Activated naive CD8-positive, alpha-beta T cell treated with anti-CD3 and anti-CD28 coated beads, Interleukin-2, amount 10 ng/mL, durations not matched to agents 7 days and 5 days (primary cell): Measurements from ENCODE around the gene C12orf57. TPM values are rescaled to one million over a fixed set of nuclear protein-coding genes. Genes with fewer than 3 reads are reported as not detected.

Source experiments
- ATAC-seq: fragments of 150-1000 bp; cut with Tn5 transposase; one replicate; pipeline ENCODE4 v1.10.0; 2021; ENCODE audit warnings: low read depth, moderate library complexity
- POLR2A ChIA-PET: fragments of 350-600 bp; sonication (Branson Sonifier 250); formaldehyde crosslinking; loops from one replicate; lab custom pipeline; 2021; ENCODE audit warnings: antibody characterized with exemption; lab: Charles Lee
- DNase-seq: peaks from one replicate; pipeline ENCODE4 v3.0.0; 2021
- H3K27ac Mint-ChIP-seq: one replicate; pipeline ENCODE4 v1.8.0; 2022; ENCODE audit warnings: mild to moderate bottlenecking, mixed read lengths
- H3K27me3 Mint-ChIP-seq: one replicate; pipeline ENCODE4 v1.8.0; 2022; ENCODE audit warnings: mild to moderate bottlenecking, moderate library complexity, mixed read lengths
- H3K36me3 Mint-ChIP-seq: one replicate; pipeline ENCODE4 v1.8.0; 2021; ENCODE audit warnings: mild to moderate bottlenecking, mixed read lengths
- H3K4me1 Mint-ChIP-seq: one replicate; pipeline ENCODE4 v1.8.0; 2021; ENCODE audit warnings: mixed read lengths
- H3K4me3 Mint-ChIP-seq: one replicate; pipeline ENCODE4 v1.8.0; 2022; ENCODE audit warnings: mild to moderate bottlenecking, moderate library complexity, mixed read lengths
- H3K9me3 Mint-ChIP-seq: one replicate; pipeline ENCODE4 v1.8.0; 2021; ENCODE audit warnings: mixed read lengths
- total RNA-seq, 2 experiments: library from RNA; stranded (reverse); gene quantifications; one replicate each; pipeline ENCODE4 v1.2.3, GENCODE V29; 2021

Gene C12orf57
- total RNA-seq, 2 experiments from 2014 or later = 210 to 217 TPM

DNA sequence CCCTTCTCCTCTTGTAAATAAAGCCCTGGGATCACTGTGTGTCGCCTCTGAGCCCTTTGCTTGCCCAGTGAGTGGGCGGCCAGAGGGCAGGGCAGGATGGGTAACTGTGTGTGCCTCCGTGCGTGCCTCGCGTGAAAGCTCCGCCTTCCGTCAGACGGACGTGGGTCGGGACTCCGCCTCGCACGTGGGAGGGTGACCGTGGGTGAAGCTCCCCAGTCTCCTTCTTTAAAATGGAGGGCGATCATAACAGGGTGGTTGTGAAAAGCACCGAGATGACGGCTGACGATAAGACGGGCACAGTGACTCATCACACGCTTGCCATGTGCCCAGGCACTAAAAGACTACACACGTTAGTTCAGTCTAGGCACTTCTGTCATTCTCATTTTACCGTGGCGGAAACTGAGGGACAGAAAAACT, 17.5 kb downstream of the C12orf57 start:
- Mint-ChIP-seq H3K4me3 (peak overlapping the region; percentile 89), H3K9me3 (no peaks in the 10 kb centered on the region), H3K36me3 (peaks cover 38% of the 10 kb centered on the region), H3K4me1 (peaks cover 59% of the 10 kb centered on the region), H3K27me3 (no peaks in the 10 kb centered on the region), H3K27ac (peak overlapping the region; percentile 96)
- DNase-seq (peak; percentile 72), ATAC-seq (peak; percentile 32)
- POLR2A ChIA-PET = interaction anchor here (0.7 to 13.5 kb wide), 8 partner anchors 17 to 237 kb away, joined by 3 to 1055 read pairs (median 6); partner anchors contain the start of genes C12orf57, COPS7A, LPCAT3 and PTPN6

DNA sequence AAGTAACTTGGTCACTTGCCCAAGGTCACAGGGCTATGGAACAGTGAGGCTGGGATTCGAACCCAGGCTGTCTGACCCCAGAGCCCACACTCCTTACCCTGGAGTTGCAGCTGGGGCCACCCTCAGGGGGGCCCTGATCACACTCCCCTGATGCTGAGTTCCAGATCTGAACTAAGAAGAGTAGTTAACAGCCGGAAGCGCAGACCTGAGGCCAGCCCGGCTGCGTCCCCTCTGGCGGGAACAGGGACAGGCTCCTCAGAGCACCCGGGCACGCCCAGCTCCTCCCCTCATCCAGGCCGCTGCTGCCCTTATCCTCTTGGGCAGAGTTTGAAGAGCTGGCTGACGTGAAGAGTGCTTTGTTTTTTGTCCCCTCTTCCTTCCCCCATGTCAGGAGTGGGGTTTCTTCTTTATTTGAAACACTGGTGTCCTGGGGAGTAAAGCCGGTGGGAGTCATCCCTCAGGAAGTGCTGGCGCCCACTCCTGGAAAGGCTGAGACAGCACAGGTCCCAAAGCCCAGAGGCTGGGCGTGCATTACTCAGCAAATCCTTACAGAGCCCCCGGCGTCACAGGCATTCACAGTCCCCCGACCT, 18.0 kb downstream of the C12orf57 start:
- no peaks in the 10 kb centered on the region for H3K9me3 Mint-ChIP-seq
- peaks cover 34% of the 10 kb centered on the region for H3K36me3 Mint-ChIP-seq
- H3K4me1 Mint-ChIP-seq = peaks cover 57% of the 10 kb centered on the region
- POLR2A ChIA-PET = interaction anchor here (0.7 to 13.5 kb wide), 8 partner anchors 18 to 238 kb away, joined by 3 to 1055 read pairs (median 6); partner anchors contain the start of genes C12orf57, COPS7A, LPCAT3 and PTPN6
- H3K27ac Mint-ChIP-seq = peak overlapping the region; percentile 96
- peak overlapping the region; percentile 89 for H3K4me3 Mint-ChIP-seq
- ATAC-seq (peak; percentile 10), DNase-seq (peak; percentile 62)
- H3K27me3 Mint-ChIP-seq = no peaks in the 10 kb centered on the region

DNA sequence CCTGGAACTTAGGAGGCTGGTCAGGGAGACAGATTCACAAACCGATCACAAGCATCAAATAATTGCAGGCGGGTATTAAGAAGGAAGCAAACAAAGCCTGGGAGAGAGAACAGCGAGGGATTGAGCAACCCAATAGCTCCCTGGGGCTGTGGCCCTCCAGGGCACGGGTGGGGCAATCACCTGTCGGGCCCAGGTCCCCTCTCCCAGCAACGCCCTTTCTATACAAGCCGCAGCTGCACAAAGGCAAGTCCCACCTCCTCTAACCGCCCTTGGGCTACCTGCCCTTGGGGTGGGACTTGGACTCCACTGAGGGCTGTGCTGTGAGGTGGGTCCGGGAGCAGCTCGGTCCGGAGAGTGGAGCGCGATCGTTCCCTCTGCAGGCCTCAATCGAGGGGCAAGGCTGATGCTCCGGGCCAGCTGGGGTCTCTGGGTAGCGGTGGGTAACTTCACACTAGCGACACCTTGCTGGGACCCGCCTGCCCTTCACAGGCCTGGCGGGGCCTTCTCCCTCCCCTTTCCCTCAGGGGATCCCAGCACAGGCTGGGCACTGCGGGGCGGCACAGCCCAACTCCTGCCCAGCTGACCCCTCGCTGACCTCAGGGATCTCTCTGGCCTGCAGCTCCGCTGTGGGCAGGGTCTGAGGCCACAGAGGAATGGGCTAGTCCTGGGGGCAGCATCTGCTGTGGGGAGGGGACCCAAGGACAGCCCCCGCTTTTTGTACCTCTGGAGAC, 18.6 kb downstream of the C12orf57 start:
- peak overlapping the region; percentile 89 for H3K4me3 Mint-ChIP-seq
- DNase-seq (peak; percentile 45), ATAC-seq (no peak)
- H3K4me1 Mint-ChIP-seq = peaks cover 51% of the 10 kb centered on the region
- no peaks in the 10 kb centered on the region for H3K9me3 Mint-ChIP-seq
- no peaks in the 10 kb centered on the region for H3K27me3 Mint-ChIP-seq
- POLR2A ChIA-PET = interaction anchor here (1.1 to 13.5 kb wide), 3 partner anchors 18 to 71 kb away, joined by 3 to 1055 read pairs (median 4); partner anchors contain the start of genes C12orf57, PTPN6 and RNU7-1
- peak overlapping the region; percentile 96 for H3K27ac Mint-ChIP-seq
- H3K36me3 Mint-ChIP-seq = peaks cover 32% of the 10 kb centered on the region

DNA sequence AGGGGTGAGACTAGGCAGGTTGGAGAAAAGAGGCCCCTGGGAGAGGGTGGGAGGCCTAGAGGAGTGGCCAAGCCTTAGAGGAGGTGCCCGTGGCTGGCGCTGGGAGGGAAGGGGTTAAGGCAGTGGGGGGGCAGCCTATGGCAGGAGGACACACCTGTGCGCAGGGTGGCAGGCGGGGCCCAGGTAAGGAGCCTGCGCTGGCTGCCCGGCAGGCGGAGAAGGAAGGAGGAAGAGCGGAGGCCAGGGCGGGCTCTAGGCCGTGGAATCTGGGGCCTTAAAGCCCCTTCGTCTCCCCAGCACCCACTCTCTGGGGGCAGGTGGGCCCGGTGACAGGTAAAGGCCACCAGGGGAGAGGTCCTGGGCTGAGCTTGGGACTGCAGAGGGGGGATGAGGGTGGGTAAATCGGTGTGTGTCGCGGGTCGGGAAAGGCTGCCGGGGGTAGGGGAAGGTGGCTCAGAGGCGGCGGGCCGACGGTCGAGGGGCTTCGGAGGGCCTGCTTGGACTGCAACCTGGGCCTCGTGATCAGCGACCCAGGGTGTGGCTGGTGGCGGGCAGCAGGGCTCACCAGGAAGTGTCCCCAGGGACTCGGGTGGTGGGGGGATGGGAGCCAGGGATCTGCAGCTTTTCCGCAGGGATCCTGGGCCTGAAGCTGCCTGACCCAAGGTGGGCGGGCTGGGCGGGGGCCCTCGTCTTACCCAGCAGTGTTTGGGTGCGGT, 19.4 kb downstream of the C12orf57 start:
- Mint-ChIP-seq H3K36me3 (peaks cover 27% of the 10 kb centered on the region), H3K4me1 (peaks cover 50% of the 10 kb centered on the region), H3K9me3 (no peaks in the 10 kb centered on the region), H3K4me3 (no peak overlapping the region), H3K27ac (peak overlapping the region; percentile 96), H3K27me3 (no peaks in the 10 kb centered on the region)
- POLR2A ChIA-PET = interaction anchor here (0.6 to 13.5 kb wide), 5 partner anchors 19 to 87 kb away, joined by 3 to 1055 read pairs (median 3); partner anchors contain the start of genes C12orf57, LPCAT3, PTPN6 and RNU7-1
- DNase-seq (peak; percentile 36), ATAC-seq (no peak)

DNA sequence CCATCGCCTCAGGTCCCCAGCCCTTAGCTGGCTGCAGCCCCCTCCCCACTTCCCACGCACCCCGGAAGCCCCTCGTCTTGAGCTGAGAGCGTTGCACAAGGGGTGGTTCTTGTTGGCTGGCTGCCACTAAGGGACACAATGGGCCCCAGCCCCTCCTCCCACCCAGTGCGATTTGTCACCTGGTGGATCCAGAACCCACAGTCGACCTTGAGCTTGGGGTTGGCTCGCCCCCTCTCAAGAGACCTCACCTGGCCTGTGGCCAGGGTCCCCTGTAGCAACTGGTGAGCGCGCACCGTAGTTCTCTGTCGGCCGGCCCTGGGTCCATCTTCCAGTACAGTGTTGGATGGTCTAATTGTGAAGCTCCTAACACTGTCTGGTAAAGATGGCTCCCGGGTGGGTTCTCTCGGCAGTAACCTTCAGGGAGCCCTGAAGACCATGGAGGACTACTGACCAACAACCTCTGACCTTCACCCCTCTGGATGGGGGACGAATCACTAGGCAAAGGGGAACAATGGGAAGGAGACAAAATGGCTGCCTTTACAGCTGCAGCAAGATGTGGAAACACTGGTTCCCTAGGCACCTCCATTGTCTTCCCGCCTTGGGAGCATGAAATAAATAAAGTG, 20.1 kb downstream of the C12orf57 start:
- H3K9me3 Mint-ChIP-seq = no peaks in the 10 kb centered on the region
- ATAC-seq = no peak
- H3K36me3 Mint-ChIP-seq = peaks cover 22% of the 10 kb centered on the region
- no peaks in the 10 kb centered on the region for H3K27me3 Mint-ChIP-seq
- H3K27ac Mint-ChIP-seq = peak overlapping the region; percentile 45
- peaks cover 47% of the 10 kb centered on the region for H3K4me1 Mint-ChIP-seq
- peak; percentile 32 for DNase-seq
- POLR2A ChIA-PET = interaction anchor here (0.6 to 13.5 kb wide), 5 partner anchors 20 to 88 kb away, joined by 3 to 1055 read pairs (median 3); partner anchors contain the start of genes C12orf57, LPCAT3, PTPN6 and RNU7-1
- no peak overlapping the region for H3K4me3 Mint-ChIP-seq

DNA sequence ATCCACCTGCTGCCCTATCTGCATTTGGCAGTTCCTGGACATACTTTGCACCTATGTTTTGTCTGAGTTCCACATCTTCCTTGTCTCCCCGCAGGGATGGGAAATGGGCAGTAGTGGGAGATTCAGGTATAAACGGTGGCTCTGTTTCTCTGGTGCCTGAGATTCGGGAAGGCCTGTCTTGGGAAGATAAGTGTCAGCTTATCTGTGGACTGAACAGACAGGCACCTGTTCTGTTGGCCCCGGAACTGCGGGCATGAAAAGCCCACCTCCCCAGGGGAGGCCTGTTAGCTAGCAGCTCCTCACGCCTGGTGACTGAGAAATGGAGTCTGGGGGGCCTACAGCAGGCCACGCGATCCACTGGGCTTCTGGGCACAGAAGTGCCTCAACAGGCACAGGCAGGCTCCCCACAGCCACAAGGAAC, 20.8 kb downstream of the C12orf57 start:
- peak; percentile 3 for ATAC-seq
- POLR2A ChIA-PET = interaction anchor here (1.0 to 13.5 kb wide), 5 partner anchors 20 to 143 kb away, joined by 3 to 1055 read pairs (median 6); partner anchors contain the start of genes C12orf57, LPCAT3, PTPN6 and RNU7-1
- peak; percentile 32 for DNase-seq
- H3K27ac Mint-ChIP-seq = peak overlapping the region; percentile 51
- no peaks in the 10 kb centered on the region for H3K27me3 Mint-ChIP-seq
- no peak overlapping the region for H3K4me3 Mint-ChIP-seq
- peaks cover 46% of the 10 kb centered on the region for H3K4me1 Mint-ChIP-seq
- no peaks in the 10 kb centered on the region for H3K9me3 Mint-ChIP-seq
- H3K36me3 Mint-ChIP-seq = peaks cover 21% of the 10 kb centered on the region

DNA sequence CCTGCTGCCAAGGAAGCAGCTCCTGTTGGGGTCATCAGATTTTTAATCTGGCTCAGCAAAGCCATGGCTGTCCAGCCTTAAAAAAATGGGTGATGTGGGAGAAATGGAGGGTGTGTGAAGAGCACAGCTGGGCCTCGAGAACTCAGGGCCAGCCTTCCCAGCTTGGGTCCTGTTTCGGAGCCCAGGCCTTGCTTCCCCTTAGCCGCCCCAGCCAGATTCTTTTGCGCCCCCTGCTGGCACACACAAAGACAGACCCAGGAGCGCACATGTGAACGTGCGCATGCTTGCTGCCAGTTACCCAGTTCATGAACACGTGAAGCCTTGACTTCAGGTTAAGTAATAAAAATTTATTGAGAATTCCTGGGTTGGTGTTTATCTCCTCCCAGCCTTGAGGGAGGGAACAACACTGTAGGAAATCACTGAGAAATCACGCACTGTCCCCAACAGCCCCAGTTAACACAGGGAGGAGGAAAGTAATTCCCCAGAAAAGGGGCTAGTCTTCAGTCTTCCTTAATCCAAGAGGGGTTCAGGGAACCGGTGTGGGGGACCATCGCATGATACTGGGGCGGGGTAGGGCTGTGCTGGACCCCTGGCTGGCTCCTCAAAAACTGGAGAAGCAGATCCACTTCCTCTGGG, 21.3 kb downstream of the C12orf57 start:
- Mint-ChIP-seq H3K27me3 (no peaks in the 10 kb centered on the region), H3K4me3 (no peak overlapping the region), H3K9me3 (no peaks in the 10 kb centered on the region), H3K36me3 (peaks cover 21% of the 10 kb centered on the region), H3K27ac (peak overlapping the region; percentile 51), H3K4me1 (peaks cover 46% of the 10 kb centered on the region)
- DNase-seq (peak; percentile 85), ATAC-seq (peak; percentile 61)
- POLR2A ChIA-PET = interaction anchor here (1.0 to 13.5 kb wide), 4 partner anchors 21 to 143 kb away, joined by 3 to 1055 read pairs (median 6); partner anchors contain the start of genes C12orf57, PTPN6 and RNU7-1

DNA sequence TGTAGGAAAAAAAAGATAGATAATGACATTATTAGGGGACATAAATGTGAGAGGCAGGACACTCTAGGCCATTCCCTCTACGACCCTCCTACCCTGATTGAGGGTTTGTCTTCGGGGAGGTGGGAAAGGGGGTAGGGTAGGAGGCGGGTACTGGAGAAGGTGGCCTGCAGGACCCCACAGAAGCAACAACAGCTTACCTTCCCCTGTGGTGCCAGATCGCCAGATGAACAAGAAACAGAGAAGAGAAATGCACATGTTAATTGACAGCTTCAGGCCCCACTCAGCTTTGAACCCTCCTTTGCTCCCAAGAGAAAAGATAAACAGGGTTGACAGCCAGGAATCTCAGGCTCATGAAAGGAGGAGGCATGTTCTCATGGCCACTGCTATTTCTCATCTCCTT, 21.9 kb downstream of the C12orf57 start:
- Mint-ChIP-seq H3K4me1 (peaks cover 41% of the 10 kb centered on the region), H3K9me3 (no peaks in the 10 kb centered on the region), H3K4me3 (no peak overlapping the region), H3K36me3 (peaks cover 18% of the 10 kb centered on the region), H3K27me3 (no peaks in the 10 kb centered on the region), H3K27ac (no peak overlapping the region)
- DNase-seq = no peak
- ATAC-seq = no peak
- POLR2A ChIA-PET = interaction anchor here (2.3 to 13.5 kb wide), 2 partner anchors 22 to 142 kb away, joined by 7 to 1055 read pairs; partner anchors contain the start of genes C12orf57, PTPN6 and RNU7-1

DNA sequence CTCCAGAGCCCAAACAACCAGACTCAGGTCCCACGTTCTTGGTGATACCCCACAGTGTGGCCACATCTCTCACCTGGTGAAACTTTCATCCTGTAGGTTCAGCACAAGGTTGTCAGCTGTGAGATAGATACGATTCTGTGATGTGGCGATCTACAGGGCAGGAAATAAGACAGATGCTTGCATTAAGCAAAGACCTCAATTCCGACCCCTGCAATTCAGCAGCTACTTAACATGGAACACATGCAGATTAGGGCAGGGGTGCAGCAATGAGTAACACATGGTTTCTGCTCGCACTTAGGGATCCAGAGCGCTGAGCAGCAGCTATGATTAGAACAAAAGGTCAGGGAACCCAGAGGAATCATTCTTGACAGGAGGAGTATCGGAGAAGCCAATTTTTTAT, 22.5 kb downstream of the C12orf57 start:
- H3K9me3 Mint-ChIP-seq = no peaks in the 10 kb centered on the region
- peaks cover 35% of the 10 kb centered on the region for H3K4me1 Mint-ChIP-seq
- POLR2A ChIA-PET = interaction anchor here (2.3 to 13.5 kb wide), 2 partner anchors 22 to 142 kb away, joined by 7 to 1055 read pairs; partner anchors contain the start of genes C12orf57, PTPN6 and RNU7-1
- peak overlapping the region; percentile 22 for H3K27ac Mint-ChIP-seq
- no peak overlapping the region for H3K4me3 Mint-ChIP-seq
- DNase-seq (no peak), ATAC-seq (no peak)
- H3K36me3 Mint-ChIP-seq = peaks cover 18% of the 10 kb centered on the region
- no peaks in the 10 kb centered on the region for H3K27me3 Mint-ChIP-seq

DNA sequence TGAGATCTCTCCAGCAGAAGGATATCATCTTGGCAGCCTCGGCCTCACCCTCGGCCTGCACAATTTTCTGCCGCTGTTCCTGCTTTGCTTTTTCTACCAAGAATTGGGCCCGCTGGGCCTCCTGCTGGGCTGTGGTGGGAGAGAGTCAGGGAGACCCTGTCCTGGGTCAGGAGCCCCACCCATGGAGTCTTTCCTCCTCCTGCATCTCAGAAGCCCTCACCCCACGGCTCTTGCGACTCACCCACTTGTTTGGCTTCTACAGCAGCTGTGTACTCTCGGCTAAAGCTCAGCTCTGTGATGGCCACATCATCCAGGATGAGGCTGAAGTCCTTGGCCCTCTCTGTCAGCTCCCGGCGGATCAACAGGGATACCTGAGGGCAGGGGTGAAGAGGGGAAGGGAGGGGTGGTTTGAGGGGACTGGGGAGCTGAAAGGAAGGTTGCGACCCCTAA, 23.9 kb downstream of the C12orf57 start:
- Mint-ChIP-seq H3K27me3 (no peaks in the 10 kb centered on the region), H3K27ac (no peak overlapping the region), H3K9me3 (no peaks in the 10 kb centered on the region), H3K4me1 (peaks cover 39% of the 10 kb centered on the region), H3K36me3 (peaks cover 18% of the 10 kb centered on the region), H3K4me3 (no peak overlapping the region)
- POLR2A ChIA-PET = interaction anchor here (1.2 to 3.5 kb wide), 4 partner anchors 8 to 95 kb away, joined by 3 to 101 read pairs (median 8); partner anchors contain the start of genes C12orf57, RNU7-1 and SPSB2
- no peak for DNase-seq
- no peak for ATAC-seq

DNA sequence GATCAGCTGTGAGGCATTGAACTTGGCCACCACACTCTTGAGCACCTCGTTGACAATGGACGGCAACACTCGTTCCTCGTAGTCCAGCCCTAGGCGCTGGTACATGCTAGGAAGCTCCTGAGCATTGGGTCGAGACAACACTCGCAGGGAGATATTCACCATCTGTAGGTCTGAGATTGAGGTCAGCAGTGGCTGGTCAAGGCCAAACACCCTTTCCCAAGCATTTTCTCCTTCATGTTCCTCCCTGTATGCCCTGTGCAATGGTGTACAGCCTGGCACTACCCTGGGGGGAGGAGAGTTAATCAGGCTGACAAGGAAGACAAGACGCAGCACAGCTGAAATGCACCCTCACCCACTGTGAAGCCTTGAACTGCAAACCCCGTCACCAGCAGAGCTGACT, 24.6 kb downstream of the C12orf57 start:
- H3K36me3 Mint-ChIP-seq = peaks cover 18% of the 10 kb centered on the region

More for the DNA sequence above, 24.6 kb downstream of the C12orf57 start:
- Mint-ChIP-seq H3K9me3 (no peaks in the 10 kb centered on the region), H3K27ac (peak overlapping the region; percentile 100), H3K4me1 (peaks cover 40% of the 10 kb centered on the region), H3K4me3 (peak overlapping the region; percentile 100), H3K27me3 (no peaks in the 10 kb centered on the region)
- POLR2A ChIA-PET = interaction anchor here (1.2 to 3.5 kb wide), 6 partner anchors 9 to 139 kb away, joined by 3 to 101 read pairs (median 8); partner anchors contain the start of genes C12orf57, RNU7-1 and SPSB2
- no peak for ATAC-seq
- no peak for DNase-seq
